T-helper 2 cell treated with Interferon-gamma antibody and Interleukin-4, amounts not matched to agents 5 μg/mL and 100 μg/mL, for 36 hours (primary cell): ENCODE results near the gene ADCY5.

ENCODE experiments used
- DNase-seq: peaks from one replicate; pipeline ENCODE4 v3.0.0; 2021; ENCODE audit warnings: low spot score
- H3K27ac Mint-ChIP-seq: one replicate; pipeline ENCODE4 v1.8.0; 2021; ENCODE audit warnings: mild to moderate bottlenecking, mixed read lengths
- H3K27me3 Mint-ChIP-seq: one replicate; pipeline ENCODE4 v1.8.0; 2021; ENCODE audit warnings: low read depth, mixed read lengths
- H3K36me3 Mint-ChIP-seq: one replicate; pipeline ENCODE4 v1.8.0; 2021; ENCODE audit warnings: low read depth, mixed read lengths
- H3K4me1 Mint-ChIP-seq: one replicate; pipeline ENCODE4 v1.8.0; 2021; ENCODE audit warnings: low read depth, mixed read lengths
- H3K4me3 Mint-ChIP-seq: one replicate; pipeline ENCODE4 v1.8.0; 2022; ENCODE audit warnings: mild to moderate bottlenecking, moderate library complexity, mixed read lengths
- H3K9me3 Mint-ChIP-seq: one replicate; pipeline ENCODE4 v1.8.0; 2021; ENCODE audit warnings: mixed read lengths

The ADCY5 gene

DNA sequence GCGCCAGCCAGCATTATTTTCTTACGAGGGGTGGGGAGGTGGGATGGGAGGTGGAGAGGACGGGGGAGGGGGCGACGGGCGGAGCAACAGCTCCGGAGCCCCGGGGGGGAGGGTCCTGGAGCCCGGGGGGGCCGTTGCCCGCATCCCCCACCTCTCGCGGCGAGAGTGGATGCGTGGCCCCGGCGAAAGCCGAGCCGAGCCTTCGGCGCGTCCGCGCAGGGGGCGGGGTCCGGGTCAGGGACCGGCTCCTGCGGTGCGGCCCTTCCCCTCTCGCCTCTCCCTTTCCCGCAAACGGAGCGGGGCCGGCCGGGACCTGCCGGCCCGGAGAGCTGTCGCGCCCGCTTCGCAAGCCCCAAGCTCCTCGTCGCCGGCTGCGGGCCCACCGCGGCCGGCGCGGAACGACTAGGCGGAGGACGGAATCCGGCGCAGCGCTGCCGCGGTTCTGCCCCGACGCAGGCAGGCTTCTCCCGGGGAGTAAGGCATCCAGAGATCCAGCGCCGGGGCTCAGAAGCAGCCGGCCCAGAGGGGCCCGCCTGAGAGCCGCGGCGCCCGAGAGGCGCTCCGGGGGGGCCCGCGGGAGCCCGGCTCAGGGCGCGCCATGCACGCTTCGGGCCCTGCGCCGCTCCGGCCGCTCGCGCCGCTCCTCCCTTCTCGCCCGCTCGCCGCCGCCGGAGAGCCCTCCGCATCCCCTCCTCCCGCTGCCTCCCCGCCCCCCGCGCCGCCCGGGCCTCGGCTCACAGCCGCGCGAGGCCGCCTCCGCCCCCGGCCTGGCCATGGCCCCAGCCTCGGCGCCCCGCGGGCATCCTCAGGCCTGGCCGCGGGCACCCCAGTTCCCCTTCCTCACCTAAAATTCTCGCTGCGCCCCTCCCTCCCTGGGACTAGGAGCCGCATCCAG, 459 bp upstream of the ADCY5 start:
- no peaks in the 10 kb centered on the region for H3K4me1 Mint-ChIP-seq
- no peak overlapping the region for H3K27ac Mint-ChIP-seq
- DNase-seq = no peak
- H3K27me3 Mint-ChIP-seq = peaks cover 60% of the 10 kb centered on the region
- no peaks in the 10 kb centered on the region for H3K9me3 Mint-ChIP-seq
- peaks cover 1% of the 10 kb centered on the region for H3K36me3 Mint-ChIP-seq
- no peak overlapping the region for H3K4me3 Mint-ChIP-seq

DNA sequence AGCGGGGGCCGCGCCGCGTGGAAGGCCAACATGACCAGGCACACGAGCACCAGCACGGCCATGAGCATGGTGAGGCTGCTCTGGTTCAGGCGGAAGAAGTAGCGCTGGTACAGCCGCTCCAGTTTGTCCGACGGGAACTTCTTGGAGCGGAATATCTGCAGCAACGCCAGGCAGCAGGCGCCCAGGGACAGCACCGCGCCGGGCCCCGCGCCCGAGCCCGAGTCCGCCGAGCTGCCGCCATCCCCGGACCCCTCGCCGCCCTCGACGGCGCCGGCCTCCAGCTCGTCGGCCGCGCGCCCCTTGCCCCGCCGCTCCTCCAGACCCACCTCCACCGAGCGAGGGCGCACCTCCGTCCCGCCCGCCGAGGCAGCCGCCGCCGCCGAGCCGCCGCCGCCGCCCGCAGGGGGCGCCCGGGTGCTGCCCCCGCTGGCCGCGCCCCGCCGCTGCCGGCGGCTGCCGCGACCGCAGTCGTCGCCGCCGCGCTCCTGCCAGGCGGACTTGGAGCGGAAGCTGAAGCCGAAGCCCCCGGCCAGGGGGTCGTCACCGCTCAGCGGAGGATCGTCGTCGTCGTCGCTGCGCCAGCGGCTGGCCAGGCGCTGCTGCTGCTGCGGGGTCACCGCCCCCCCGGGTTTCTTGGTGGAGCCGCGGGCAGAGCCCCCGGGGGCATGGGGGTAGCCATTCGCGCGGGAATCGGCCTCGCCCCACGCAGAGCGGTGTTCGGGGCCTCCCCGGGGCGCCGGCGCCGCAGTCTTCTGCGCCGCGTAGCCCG, 957 bp downstream of the ADCY5 start:
- no peaks in the 10 kb centered on the region for H3K9me3 Mint-ChIP-seq
- no peaks in the 10 kb centered on the region for H3K4me1 Mint-ChIP-seq
- H3K27me3 Mint-ChIP-seq = peaks cover 63% of the 10 kb centered on the region
- H3K36me3 Mint-ChIP-seq = peaks cover 1% of the 10 kb centered on the region
- DNase-seq = peak; percentile 34
- H3K4me3 Mint-ChIP-seq = no peak overlapping the region
- no peak overlapping the region for H3K27ac Mint-ChIP-seq

DNA sequence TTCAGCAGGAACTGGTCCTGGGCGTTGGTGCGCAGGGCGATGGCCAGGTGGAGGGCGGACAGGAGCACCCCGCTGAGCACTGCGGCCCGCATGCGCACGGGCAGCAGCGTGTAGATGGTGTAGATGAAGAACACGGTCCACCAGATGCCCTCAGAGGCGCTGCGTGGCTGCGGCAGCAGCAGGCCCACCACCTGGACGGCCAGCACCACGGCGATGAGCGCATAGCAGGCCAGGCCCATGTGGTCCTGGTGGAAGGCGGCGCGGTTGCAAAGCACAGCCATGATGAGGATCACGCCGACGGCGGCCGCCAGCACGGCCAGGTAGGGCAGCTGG, 1.5 kb downstream of the ADCY5 start:
- no peak overlapping the region for H3K27ac Mint-ChIP-seq
- no peaks in the 10 kb centered on the region for H3K9me3 Mint-ChIP-seq
- no peak for DNase-seq
- peaks cover 1% of the 10 kb centered on the region for H3K36me3 Mint-ChIP-seq
- peak overlapping the region; percentile 15 for H3K4me3 Mint-ChIP-seq
- peaks cover 63% of the 10 kb centered on the region for H3K27me3 Mint-ChIP-seq
- H3K4me1 Mint-ChIP-seq = no peaks in the 10 kb centered on the region

DNA sequence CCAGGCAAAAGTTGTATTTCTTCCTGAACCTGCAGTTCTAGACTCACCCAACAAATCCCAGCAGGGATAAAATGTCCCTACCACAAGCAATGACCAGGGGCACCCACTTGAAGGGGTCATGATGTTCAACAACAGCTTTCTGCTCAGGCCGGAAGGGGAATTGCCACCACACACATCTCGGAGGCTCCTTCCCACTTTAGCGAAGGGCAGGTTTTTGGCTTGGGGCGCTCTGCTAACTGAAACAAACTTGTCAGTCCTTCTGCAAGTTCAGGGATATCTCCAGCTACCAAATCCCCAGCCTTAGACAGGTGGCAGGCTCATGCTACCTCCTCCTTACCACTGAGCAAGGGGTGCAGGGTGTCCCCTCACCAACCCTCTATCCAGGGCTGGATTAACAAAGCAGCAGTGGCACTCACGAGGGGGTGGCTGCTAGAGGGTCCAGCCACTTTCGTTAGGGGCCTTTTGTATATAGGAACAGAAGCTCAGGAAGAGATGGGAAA, 2.2 kb downstream of the ADCY5 start:
- Mint-ChIP-seq H3K9me3 (no peaks in the 10 kb centered on the region), H3K36me3 (peaks cover 1% of the 10 kb centered on the region), H3K27me3 (peaks cover 59% of the 10 kb centered on the region), H3K4me1 (no peaks in the 10 kb centered on the region), H3K27ac (no peak overlapping the region), H3K4me3 (peak overlapping the region; percentile 42)
- no peak for DNase-seq

DNA sequence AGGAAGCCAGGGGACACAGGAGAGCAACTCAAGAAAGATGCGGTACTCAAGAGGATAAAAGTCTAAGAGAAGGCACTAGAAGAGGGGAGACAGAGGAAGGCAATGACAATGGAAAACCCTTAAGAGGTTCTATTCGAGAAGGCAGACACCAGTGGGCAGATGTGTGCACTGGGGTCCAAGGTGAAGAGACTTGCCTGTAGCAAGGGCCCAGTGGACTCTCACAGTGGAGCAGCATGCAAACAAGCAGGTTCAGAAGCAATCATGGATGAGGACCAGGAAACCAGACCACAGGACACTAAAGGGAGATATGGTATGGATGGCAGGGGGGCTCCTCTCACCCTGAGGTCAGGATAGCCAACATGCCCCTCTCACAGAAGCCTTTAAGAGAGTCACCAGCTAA, 2.7 kb downstream of the ADCY5 start:
- peak overlapping the region; percentile 14 for H3K4me3 Mint-ChIP-seq
- H3K36me3 Mint-ChIP-seq = peaks cover 1% of the 10 kb centered on the region
- no peak for DNase-seq
- H3K4me1 Mint-ChIP-seq = no peaks in the 10 kb centered on the region
- no peaks in the 10 kb centered on the region for H3K9me3 Mint-ChIP-seq
- no peak overlapping the region for H3K27ac Mint-ChIP-seq
- H3K27me3 Mint-ChIP-seq = peaks cover 55% of the 10 kb centered on the region

DNA sequence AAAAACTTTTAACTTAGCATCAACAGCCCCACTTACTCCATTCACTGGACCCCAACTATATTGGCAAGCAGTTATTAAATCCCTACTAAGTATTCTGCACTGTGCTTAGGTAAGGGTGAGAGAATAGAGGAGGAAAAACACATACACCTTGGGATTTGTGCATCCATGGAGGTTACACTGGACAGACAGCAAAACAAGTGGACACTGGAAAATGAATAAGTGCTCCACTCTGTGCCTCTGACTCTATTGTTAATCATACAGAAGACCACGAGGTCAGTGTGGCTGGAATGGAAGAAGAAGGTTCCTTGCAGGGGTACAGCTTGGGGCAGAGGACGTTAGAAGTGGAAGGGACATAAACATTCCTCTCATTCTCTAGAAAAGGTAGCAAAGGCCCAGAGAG, 3.2 kb downstream of the ADCY5 start:
- Mint-ChIP-seq H3K4me1 (no peaks in the 10 kb centered on the region), H3K9me3 (no peaks in the 10 kb centered on the region), H3K27ac (no peak overlapping the region), H3K36me3 (peaks cover 1% of the 10 kb centered on the region), H3K27me3 (peaks cover 50% of the 10 kb centered on the region), H3K4me3 (no peak overlapping the region)
- DNase-seq = no peak

DNA sequence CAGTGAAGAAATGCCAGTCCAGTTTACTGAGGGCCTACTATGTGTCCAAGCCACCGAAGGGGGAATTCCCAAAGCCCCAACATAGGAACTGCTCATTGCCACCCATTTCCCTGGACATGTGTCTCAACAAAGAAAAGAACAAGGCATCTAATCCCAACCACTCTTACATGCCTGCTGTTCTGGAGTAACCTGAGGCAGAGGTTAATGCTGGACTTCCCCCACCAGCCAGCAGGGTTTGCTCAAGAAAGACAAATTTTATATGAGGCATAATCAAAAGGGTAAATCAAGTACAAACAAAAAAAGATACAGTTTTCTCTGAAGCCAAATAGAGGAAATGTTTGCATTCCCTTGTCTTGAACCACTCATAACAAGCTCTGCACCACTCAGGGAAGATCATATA, 4.1 kb downstream of the ADCY5 start:
- peaks cover 42% of the 10 kb centered on the region for H3K27me3 Mint-ChIP-seq
- DNase-seq = no peak
- H3K4me1 Mint-ChIP-seq = no peaks in the 10 kb centered on the region
- no peaks in the 10 kb centered on the region for H3K9me3 Mint-ChIP-seq
- H3K36me3 Mint-ChIP-seq = peaks cover 1% of the 10 kb centered on the region
- no peak overlapping the region for H3K4me3 Mint-ChIP-seq
- H3K27ac Mint-ChIP-seq = no peak overlapping the region

DNA sequence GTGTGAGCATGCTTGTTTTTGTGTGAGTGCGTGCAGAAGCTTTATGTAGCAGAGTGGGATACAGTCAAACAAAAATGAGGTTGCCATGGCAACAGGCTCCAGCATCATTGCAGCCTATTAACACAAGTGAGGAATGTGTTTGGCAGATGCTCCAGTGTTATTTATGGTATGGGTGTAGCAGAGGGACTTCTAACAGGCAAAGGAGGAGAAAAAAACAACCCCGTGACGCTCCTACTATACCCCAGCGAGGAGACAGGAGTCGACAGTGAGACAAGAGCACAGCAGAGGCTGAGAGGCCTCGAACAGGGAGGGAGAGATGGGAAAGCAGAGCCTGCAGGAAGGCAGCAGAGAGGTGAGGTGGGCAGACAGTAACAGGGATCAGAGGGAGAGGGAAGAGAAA, 4.9 kb downstream of the ADCY5 start:
- Mint-ChIP-seq H3K9me3 (no peaks in the 10 kb centered on the region), H3K27ac (no peak overlapping the region), H3K27me3 (peaks cover 42% of the 10 kb centered on the region), H3K36me3 (peaks cover 1% of the 10 kb centered on the region), H3K4me1 (no peaks in the 10 kb centered on the region), H3K4me3 (no peak overlapping the region)
- no peak for DNase-seq

DNA sequence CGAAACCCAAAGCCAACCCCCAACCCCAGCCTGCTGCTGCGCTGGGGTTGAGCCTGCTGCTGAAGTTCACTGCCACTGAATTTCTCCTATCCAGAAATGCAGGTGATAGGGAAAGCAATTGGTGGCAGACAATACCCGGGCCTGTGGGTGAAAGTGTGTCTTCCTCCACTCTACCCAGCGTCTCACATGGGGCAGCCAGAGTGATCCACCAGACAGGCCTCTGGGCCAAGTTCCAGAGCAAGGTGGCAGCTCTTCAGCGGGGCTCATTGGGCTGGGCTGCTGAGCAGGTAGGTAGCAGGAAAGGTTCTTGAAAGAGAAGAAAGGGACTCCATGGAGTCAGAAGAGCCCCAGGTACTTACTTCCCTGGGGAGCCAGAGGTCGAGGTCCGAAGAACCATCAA, 6.0 kb downstream of the ADCY5 start:
- Mint-ChIP-seq H3K4me3 (no peak overlapping the region), H3K4me1 (no peaks in the 10 kb centered on the region), H3K27me3 (peaks cover 40% of the 10 kb centered on the region), H3K9me3 (no peaks in the 10 kb centered on the region), H3K27ac (no peak overlapping the region), H3K36me3 (peaks cover 1% of the 10 kb centered on the region)
- no peak for DNase-seq

DNA sequence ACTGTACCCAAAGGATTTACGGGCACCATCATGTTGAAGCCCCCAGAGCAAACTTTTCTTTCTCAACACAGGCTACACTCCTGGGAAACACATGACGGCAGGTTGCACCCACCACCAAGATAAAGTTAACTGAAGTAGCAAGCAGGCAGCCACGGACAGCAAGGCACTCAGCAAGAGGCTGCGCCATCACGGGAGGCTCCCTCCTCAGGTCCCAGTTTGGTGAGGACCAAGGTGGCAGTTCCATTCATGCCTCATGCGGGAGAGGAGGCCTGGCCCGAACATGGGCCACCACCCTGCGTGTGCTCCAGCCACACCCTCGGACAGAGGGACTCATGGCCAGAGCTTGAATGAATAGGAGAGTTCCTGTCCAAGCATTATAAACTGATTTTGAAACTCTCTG, 6.8 kb downstream of the ADCY5 start:
- no peaks in the 10 kb centered on the region for H3K9me3 Mint-ChIP-seq
- H3K27ac Mint-ChIP-seq = no peak overlapping the region
- no peaks in the 10 kb centered on the region for H3K4me1 Mint-ChIP-seq
- peaks cover 1% of the 10 kb centered on the region for H3K36me3 Mint-ChIP-seq
- peaks cover 41% of the 10 kb centered on the region for H3K27me3 Mint-ChIP-seq
- no peak overlapping the region for H3K4me3 Mint-ChIP-seq
- no peak for DNase-seq

DNA sequence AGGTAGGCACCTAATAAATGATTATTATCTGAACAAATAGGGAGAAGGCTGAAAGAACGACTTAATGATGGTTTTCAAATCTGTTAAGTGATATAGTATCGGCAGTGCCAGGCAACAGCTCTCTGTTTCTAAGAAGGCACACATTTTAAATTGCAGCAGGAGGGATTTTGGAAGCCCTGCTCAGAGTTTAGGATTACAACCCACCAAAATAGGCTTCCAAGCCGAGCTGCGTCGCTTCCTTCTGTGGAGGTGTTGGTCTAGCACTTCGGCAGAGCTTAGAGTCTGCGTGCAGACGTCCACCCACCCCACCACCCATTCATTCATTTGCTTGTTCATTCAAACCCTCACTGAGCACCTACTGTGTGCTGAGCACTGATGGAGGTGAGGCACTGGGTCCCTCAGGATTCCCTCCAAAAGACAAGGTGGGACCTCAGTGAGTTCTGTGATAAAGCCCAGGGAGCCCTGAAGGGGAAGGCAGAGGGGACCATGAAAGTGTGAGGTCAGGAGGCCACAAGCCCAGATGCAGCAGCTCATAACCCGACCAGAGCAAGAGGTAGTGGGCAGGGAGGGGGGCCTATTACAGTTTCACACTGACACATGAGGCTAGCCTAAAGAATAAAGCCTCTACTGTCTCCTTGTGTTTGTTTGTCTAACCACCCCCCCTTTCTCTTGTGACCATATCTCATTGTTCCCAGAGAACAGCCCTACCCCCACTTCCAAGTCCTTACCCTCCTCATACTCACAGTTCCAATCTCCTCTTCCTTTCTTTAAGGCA, 8.9 kb downstream of the ADCY5 start:
- no peak for DNase-seq
- Mint-ChIP-seq H3K9me3 (no peaks in the 10 kb centered on the region), H3K4me1 (no peaks in the 10 kb centered on the region), H3K27me3 (peaks cover 20% of the 10 kb centered on the region), H3K27ac (no peak overlapping the region), H3K36me3 (no peaks in the 10 kb centered on the region), H3K4me3 (no peak overlapping the region)

DNA sequence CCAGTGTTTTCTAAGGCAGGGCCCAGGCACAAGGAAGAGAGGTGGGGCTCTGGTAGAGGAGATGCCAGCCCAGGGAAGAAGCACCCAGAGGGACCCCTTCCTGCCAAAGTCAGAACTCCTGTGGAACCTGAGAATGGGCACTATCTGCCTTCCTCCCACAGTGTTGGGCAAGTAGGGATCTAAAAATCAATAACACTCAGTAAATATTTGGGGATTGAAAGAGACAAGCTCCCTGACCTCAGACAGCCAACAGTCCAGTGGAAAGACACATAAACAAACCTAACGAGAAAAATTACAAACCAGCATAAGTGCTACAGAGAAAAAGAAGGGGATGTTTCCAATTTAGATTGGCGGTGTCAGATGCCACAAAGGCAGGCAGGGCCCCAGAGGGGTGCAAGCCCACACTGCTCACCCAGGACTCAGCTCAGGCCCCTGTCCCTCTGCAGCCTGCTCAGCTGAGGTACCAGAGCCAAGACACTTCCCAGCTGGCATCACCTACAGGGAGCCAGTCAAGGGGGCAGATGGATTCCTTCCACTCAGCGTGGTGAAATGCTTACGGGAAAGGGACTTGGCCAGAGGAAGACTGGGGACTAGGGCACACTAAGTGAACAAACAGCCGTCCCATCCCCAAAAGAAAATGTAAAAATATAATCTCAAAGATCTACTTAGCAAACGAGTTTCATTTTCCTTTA, 15.9 kb downstream of the ADCY5 start:
- DNase-seq = no peak
- H3K27ac Mint-ChIP-seq = no peak overlapping the region
- H3K4me3 Mint-ChIP-seq = no peak overlapping the region
- peaks cover 3% of the 10 kb centered on the region for H3K27me3 Mint-ChIP-seq
- no peaks in the 10 kb centered on the region for H3K36me3 Mint-ChIP-seq
- peaks cover 2% of the 10 kb centered on the region for H3K4me1 Mint-ChIP-seq
- H3K9me3 Mint-ChIP-seq = no peaks in the 10 kb centered on the region

DNA sequence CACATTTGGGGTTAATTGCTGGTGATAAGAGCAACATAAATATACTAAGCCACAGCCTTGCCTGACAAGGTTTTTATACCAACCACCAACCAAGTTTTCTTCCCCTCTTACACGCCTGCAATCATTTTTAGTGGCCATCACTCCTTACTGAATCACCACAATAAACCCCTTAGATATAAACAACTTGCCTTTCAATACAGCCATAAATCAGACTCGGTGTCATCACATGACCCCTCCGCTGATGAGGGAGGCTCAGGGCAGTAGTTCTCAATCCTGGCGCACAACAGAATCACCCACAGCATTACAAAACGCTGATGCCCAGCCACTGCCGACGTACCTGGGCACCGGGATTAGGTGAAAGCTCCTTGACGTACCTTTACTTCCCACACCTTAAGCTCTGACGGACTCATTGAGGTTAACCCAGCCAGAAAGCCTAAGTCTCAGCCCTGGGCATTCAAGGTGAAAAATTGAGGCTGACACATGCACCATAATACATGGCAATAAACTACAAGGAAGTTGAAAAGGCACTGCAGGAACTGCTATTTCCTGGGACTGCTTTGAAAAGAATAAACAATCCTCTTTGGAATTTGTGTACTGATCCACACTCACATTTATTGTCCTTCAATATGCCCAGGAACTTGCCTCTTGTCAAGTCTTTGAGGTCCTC, 17.1 kb downstream of the ADCY5 start:
- no peak for DNase-seq
- no peaks in the 10 kb centered on the region for H3K9me3 Mint-ChIP-seq
- peaks cover 2% of the 10 kb centered on the region for H3K4me1 Mint-ChIP-seq
- H3K27ac Mint-ChIP-seq = no peak overlapping the region
- H3K27me3 Mint-ChIP-seq = no peaks in the 10 kb centered on the region
- H3K4me3 Mint-ChIP-seq = no peak overlapping the region
- H3K36me3 Mint-ChIP-seq = no peaks in the 10 kb centered on the region
